Dermis lymphatic vessel endothelial cell (primary cell): ENCODE results near the gene PIK3CB. TPM values are rescaled to one million over a fixed set of nuclear protein-coding genes. Genes with fewer than 3 reads are reported as not detected.

Source experiments
- total RNA-seq: library from RNA; depleted of rRNA; stranded (reverse); fragments of >200 nt; gene quantifications from 2 replicates; pipeline ENCODE4 v1.2.1, GENCODE V29; 2014

Gene PIK3CB
- 12.6 and 15.9 TPM in 2 replicates for total RNA-seq

DNA sequence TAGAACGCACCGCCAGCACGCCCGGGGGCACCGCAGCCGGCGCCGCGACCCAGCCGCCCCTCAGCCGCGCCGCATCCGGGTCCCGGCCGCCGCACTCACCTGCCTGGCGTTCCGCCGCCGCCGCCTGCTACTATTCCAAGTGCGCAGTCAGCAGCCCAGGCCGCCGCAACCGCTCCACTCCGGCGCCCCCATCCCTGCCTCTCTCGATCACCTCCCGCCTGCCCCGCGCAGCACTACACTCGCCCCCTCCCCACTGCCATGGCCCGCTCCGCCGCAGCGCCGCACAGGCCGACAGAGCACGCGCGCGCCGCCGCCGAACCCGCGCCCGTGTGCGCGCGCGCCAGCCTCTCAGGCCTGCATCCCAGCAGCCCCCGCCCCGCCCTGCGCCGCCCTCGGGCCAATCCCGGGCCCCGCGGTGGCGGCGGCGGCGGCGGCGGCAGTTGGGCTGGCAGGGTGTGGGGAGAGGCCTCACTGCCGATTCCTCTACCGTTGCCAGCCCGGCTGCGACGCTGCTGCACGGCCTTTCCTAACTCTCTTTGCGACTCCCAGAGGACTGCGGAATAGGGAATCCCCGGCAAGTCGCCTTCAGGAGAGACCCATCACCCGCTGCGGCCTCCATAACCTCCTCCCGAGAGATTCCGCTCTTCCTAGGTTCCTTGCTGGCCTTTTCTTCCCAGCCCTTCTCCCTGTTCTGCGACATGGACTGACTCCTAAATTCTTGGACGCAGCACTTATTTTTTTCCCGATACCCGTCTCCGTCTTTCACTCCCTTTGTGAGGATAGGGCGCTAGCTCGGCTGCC lies at the start of gene PIK3CB:
TSS of gene PIK3CB (minus strand) at position 333 of the 801 bp plus-strand sequence. CDS start 75,585 bp downstream, outside the sequence.

DNA sequence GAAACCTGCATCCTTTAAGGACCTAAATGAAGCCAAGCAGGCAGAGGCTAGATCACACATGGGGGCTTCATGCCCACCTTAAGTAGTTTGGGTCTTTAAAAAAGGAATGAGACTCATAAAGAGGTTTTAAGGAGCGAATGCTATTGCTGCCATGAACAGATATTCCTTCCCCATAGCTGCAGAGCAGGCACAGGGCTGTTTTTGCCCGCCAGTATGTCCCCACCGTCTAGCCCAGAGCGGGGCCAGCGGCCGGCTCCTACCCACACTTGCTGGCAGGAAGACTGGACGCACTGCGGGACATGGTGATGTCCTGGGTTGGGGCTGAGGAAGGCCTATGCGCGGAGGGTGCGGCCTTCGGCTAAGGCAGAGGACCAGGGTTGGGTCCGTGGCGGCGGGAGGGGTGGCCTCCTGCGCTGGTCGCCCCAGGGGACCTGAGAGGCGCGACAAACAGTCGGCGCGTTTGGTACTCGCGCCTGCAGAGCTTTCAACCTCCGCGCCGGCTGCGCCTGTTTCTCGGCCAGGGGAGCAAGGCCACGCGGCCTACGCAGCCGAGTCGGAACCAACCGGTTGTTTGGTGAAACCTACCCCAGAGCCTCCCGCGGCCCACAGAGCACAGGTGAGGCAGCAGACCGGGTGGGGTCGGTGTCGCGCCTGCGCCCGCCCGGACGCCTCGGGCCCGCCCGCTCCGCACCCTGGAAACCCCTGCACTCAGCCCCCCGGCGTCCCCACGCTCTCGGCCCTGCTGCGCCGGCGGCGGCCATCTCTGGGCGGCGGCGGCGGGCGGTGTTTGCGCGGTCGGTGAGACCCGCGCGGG lies 226.2 kb downstream of the PIK3CB start, which contains the start of gene FAIM:
TSS of gene FAIM (plus strand) at position 450 of the 814 bp plus-strand sequence. CDS start 10,956 bp downstream, outside the sequence.

Other genes starting within 250 kb of the PIK3CB start
- 15.6 and 16.0 TPM in 2 replicates for gene CEP70, start 240.7 kb downstream of the PIK3CB start, total RNA-seq
- gene FAIM, start 226.2 kb downstream of the PIK3CB start, total RNA-seq = 6.5 and 8.1 TPM in 2 replicates
- under 0.01 TPM in 1 of 2 replicates, not detected in the other for gene FOXL2, start 112.2 kb upstream of the PIK3CB start, total RNA-seq
- under 0.01 TPM in 1 of 2 replicates, not detected in the other for gene FOXL2NB, start 112.3 kb upstream of the PIK3CB start, total RNA-seq
- not detected in 2 replicates for gene PRR23A, start 171.3 kb upstream of the PIK3CB start, total RNA-seq
- gene PRR23B, start 186.0 kb upstream of the PIK3CB start, total RNA-seq = not detected in 2 replicates
- gene PRR23C, start 210.0 kb upstream of the PIK3CB start, total RNA-seq = not detected in 2 replicates